DND-41 (cell line): Measurements from ENCODE around the gene KCNT2.
A peak's percentile ranks its signal among the peaks of the same experiment; 100 is the strongest.

Source experiments
- ATAC-seq: fragments of 200-7000 bp; cut with Tn5 transposase; 3 replicates; pipeline ENCODE4 v1.9.1; 2021; ENCODE audit warnings: low read depth; ENCODE audit not compliant: insufficient read depth
- DNase-seq: peaks from one replicate; pipeline ENCODE4 v3.0.0-alpha.2; 2020
- H2AFZ ChIP-seq: 2 replicates; pipeline ENCODE4 v1.6.0; 2012; ENCODE audit warnings: low read depth, low read length
- H3K27ac ChIP-seq: 2 replicates; pipeline ENCODE4 v1.5.1; 2012; ENCODE audit warnings: low read length, inconsistent platforms
- H3K27me3 ChIP-seq: fragments of 200-600 bp; sonication (generic); 2 replicates; pipeline ENCODE4 v1.6.0; 2012; ENCODE audit warnings: low read length, mild to moderate bottlenecking, inconsistent platforms; ENCODE audit not compliant: insufficient read depth, poor library complexity
- H3K36me3 ChIP-seq: 2 replicates; pipeline ENCODE4 v1.5.1; 2012; ENCODE audit warnings: low read length, inconsistent platforms; ENCODE audit not compliant: insufficient read depth
- H3K4me1 ChIP-seq: 2 replicates; pipeline ENCODE4 v1.5.1; 2012; ENCODE audit warnings: mild to moderate bottlenecking, low read length; ENCODE audit not compliant: insufficient read depth
- H3K4me2 ChIP-seq: 2 replicates; pipeline ENCODE4 v1.6.0; 2012; ENCODE audit warnings: mild to moderate bottlenecking, moderate library complexity, low read length, inconsistent platforms; ENCODE audit not compliant: insufficient read depth
- H3K4me3 ChIP-seq, 2 experiments: fragments of 200-600 bp in 1 of 2; shearing (Covaris generic) in 1 of 2; 2 replicates each; pipeline ENCODE4 v1.5.1; 2012 to 2016; ENCODE audit warnings: inconsistent platforms in 2 of 2, low read length in 2 of 2, mild to moderate bottlenecking in 2 of 2, low read depth in 1 of 2, moderate library complexity in 1 of 2
- H3K79me2 ChIP-seq: 2 replicates; pipeline ENCODE4 v1.6.0; 2012; ENCODE audit warnings: low read length, inconsistent platforms; ENCODE audit not compliant: insufficient read depth
- H3K9ac ChIP-seq: 2 replicates; pipeline ENCODE4 v1.6.0; 2012; ENCODE audit warnings: low read depth, mild to moderate bottlenecking, inconsistent platforms, low read length, moderate library complexity
- H3K9me3 ChIP-seq: 2 replicates; pipeline ENCODE4 v1.5.1; 2012; ENCODE audit warnings: low read length, moderate library complexity, mild to moderate bottlenecking, inconsistent platforms; ENCODE audit not compliant: insufficient read depth, severe bottlenecking
- H4K20me1 ChIP-seq: 2 replicates; pipeline ENCODE4 v1.6.0; 2012; ENCODE audit warnings: low read length; ENCODE audit not compliant: insufficient read depth
- CTCF ChIP-seq: IDR thresholded peaks from 2 replicates; pipeline ENCODE4 v1.5.1; 2012; ENCODE audit warnings: borderline replicate concordance, low read length, moderate library complexity, mild to moderate bottlenecking; ENCODE audit not compliant: poor library complexity, severe bottlenecking; ENCODE audit errors: extremely low read depth
- EZH2 ChIP-seq: IDR thresholded peaks from 3 replicates; pipeline ENCODE4 v1.6.1; 2012; ENCODE audit warnings: borderline replicate concordance, low read depth, mild to moderate bottlenecking, moderate library complexity, low read length, inconsistent platforms; ENCODE audit not compliant: severe bottlenecking

KCNT2 gene

GRCh38 chr1:196317535-196318522 is 290.4 kb downstream of the KCNT2 start:
- H2AFZ ChIP-seq: no peak overlapping the region
- H3K9me3 ChIP-seq: no peaks in the 10 kb centered on the region
- TF ChIP-seq EZH2 (no peak), CTCF (peak; percentile 68)
- H3K79me2 ChIP-seq: no peaks in the 10 kb centered on the region
- H3K4me1 ChIP-seq: no peaks in the 10 kb centered on the region
- no peak overlapping the region for H3K9ac ChIP-seq
- H3K27ac ChIP-seq: no peak overlapping the region
- H3K36me3 ChIP-seq: no peaks in the 10 kb centered on the region
- H3K27me3 ChIP-seq: no peaks in the 10 kb centered on the region
- DNase-seq (peak; percentile 31), ATAC-seq (peak; percentile 65)
- H3K4me2 ChIP-seq: no peak overlapping the region
- H3K4me3 ChIP-seq: no peak overlapping the region
- H4K20me1 ChIP-seq: no peaks in the 10 kb centered on the region

- H4K20me1 ChIP-seq: no peaks in the 10 kb centered on the region
- H3K4me2 ChIP-seq: no peak overlapping the region
- no peak overlapping the region for H3K9ac ChIP-seq
- no peak overlapping the region for H3K27ac ChIP-seq
- no peaks in the 10 kb centered on the region for H3K9me3 ChIP-seq
- no peaks in the 10 kb centered on the region for H3K4me1 ChIP-seq
- H2AFZ ChIP-seq: no peak overlapping the region
- ATAC-seq: no peak
- no peaks in the 10 kb centered on the region for H3K79me2 ChIP-seq
- no peaks in the 10 kb centered on the region for H3K36me3 ChIP-seq
- no peaks in the 10 kb centered on the region for H3K27me3 ChIP-seq
- DNase-seq: no peak
- no peak overlapping the region for H3K4me3 ChIP-seq
- no peak for TF ChIP-seq EZH2
- no peak for TF ChIP-seq CTCF
These were observed 295.5 kb downstream of the KCNT2 start for GRCh38 chr1:196312739-196313138.

GRCh38 chr1:196309386-196309785 is 298.9 kb downstream of the KCNT2 start:
- Histone ChIP-seq H3K79me2 (no peaks in the 10 kb centered on the region), H3K4me3 (no peak overlapping the region), H4K20me1 (no peaks in the 10 kb centered on the region), H3K9me3 (no peaks in the 10 kb centered on the region), H3K36me3 (no peaks in the 10 kb centered on the region), H3K27ac (no peak overlapping the region), H3K4me1 (no peaks in the 10 kb centered on the region), H3K27me3 (no peaks in the 10 kb centered on the region), H3K9ac (no peak overlapping the region), H2AFZ (no peak overlapping the region), H3K4me2 (no peak overlapping the region)
- DNase-seq (no peak), ATAC-seq (peak; percentile 59; the same call in 2 of the 3 replicates)
- no peak for TF ChIP-seq EZH2
- peak; percentile 39 for TF ChIP-seq CTCF
